CD4-positive, alpha-beta T cell treated with Interleukin-1 beta for 1 hour (primary cell): ENCODE measurements around the gene KRTAP1-5.
"Not testable (repeated sequence)": the region's sequence is repeated elsewhere in the genome, so short reads cannot be mapped to it uniquely, and the experiment has no call there.

ENCODE experiments used
- DNase-seq, 2 donors: peaks; one replicate each; pipeline ENCODE4 v3.0.0-alpha.2; 2020 to 2022

The KRTAP1-5 gene

GRCh38 chr17:41026715-41027471, at the start of gene KRTAP1-5:
KRTAP1-5 (minus strand) TSS chr17:41027208; CDS start chr17:41027155, 53 bp downstream.
- DNase-seq, result no peak

GRCh38 chr17:41076788-41077187, 49.8 kb upstream of the KRTAP1-5 start:
- DNase-seq, result no peak

DNA sequence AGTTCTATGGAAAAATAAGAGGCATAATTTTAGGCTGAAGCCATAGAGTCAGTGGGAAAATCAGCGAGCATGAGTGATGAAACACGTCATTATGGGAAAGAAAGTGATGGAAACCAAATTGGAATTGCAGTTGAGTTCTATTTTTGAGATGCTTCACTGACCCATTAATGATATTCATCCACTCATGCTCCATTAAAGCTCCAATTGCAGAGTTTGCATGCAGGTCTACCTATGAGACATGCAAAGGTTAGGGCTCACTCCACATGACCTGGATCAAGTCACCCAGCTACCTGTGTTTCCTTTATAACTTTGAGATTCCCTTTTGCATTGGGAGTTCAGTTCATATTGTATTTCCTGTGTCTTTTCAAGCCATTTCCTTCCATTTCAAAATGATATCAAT, 46.7 kb upstream of the KRTAP1-5 start:
- DNase-seq, result no peak

GRCh38 chr17:41071606-41072360, 44.8 kb upstream of the KRTAP1-5 start:
- DNase-seq, result no peak

GRCh38 chr17:41069031-41069430, 42.0 kb upstream of the KRTAP1-5 start:
- no peak for DNase-seq

- no peak for DNase-seq
Observed at GRCh38 chr17:41067281-41067680, 40.3 kb upstream of the KRTAP1-5 start.

DNA sequence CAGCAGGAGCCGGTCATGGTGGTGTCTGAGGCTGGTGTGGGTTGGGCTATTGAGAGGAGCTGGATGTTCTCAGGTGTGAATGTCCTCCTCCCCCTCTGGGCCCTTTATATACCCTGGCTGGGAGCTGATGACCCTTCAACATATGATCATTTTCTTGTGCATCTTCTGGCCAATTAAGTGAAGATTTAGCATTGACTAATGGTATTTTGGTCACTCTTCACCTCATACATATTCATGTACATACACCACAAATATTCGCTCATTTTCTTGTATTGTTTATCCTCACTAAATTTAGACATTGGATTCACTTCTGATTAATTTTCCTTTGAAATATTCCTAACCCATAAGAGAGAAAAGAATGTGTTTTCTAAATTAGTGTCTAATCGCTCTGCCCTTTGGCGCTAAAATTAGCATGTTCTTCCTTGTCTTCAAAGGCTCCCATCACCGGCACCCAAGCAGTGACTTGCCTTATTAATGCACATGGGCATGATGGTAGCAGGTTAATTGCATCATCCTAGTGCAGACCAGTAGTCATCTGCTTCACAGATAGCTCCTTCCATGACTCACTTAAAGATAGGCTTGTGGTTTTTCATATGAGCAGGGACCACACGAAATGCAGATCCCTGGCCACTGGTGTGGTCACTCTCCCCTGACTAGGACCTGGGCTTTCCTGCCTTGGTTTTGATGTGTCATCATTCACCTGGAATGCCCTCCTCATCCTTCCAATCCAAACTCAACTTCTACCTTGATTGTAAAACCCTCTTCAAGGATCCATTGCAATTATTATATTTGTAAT, 39.0 kb upstream of the KRTAP1-5 start, which contains the start of gene KRTAP2-4:
TSS of gene KRTAP2-4 (minus strand) at position 51 of the 796 bp plus-strand sequence. CDS start at position 17, 34 bp downstream.
- no peak for DNase-seq

- DNase-seq, result not testable (repeated sequence)
Observed at GRCh38 chr17:41065016-41065689, 38.1 kb upstream of the KRTAP1-5 start.

GRCh38 chr17:41064301-41064700, 37.3 kb upstream of the KRTAP1-5 start:
- no peak for DNase-seq

- no peak for DNase-seq
Observed at GRCh38 chr17:41063449-41063848, 36.4 kb upstream of the KRTAP1-5 start.

DNA sequence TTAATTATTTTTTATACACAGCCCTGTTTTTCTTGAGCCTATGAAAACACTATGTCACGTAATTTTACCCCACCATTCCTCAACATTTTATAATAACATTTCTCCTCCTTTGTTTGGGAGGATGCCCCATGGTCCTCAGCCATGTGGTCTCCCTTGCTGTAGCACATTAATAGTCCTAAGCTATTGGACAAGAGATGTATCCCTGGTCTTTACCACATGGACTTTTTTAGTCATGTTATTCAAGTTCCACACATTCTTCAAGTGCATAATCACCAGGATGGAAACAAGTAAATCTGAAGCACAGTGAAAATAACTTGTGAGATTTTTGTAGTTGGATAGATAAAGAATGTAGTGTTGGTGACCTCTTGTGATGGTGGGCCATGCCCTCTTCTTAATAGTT, 35.0 kb upstream of the KRTAP1-5 start:
- no peak for DNase-seq

DNA sequence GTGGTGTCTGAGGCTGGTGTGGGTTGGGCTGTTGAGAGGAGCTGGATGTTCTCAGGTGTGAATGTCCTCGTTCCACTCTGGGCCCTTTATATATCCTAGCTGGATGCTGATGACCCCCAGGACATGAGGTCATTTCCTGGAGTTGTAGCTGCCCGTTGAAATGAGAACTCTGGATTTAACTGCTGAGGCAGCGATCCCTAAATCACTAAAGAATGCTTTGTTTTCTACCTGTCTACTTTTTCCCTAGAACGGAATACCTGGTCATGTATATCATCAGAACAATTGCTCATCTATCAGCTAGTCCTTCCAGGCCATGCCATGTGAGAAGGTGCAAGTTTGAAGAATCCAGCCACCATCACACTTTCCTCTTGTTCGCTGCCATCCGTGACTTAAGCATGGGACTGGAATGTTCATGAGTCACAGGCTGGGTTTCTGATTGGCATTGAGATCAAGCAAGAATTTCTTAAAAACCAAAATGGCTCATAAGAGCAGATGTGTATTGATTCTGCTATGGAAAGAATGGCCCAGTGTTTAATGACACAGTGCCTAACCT, 33.1 kb upstream of the KRTAP1-5 start, which contains the start of gene KRTAP2-3:
TSS of gene KRTAP2-3 (minus strand) at position 63 of the 553 bp plus-strand sequence. CDS start 64 bp downstream, outside the sequence.
- DNase-seq, result no peak

GRCh38 chr17:41059276-41060051, 32.5 kb upstream of the KRTAP1-5 start:
- DNase-seq, result not testable (repeated sequence)

GRCh38 chr17:41058741-41059140, 31.7 kb upstream of the KRTAP1-5 start:
- DNase-seq, result no peak

GRCh38 chr17:41057547-41057946, 30.5 kb upstream of the KRTAP1-5 start:
- no peak for DNase-seq

DNA sequence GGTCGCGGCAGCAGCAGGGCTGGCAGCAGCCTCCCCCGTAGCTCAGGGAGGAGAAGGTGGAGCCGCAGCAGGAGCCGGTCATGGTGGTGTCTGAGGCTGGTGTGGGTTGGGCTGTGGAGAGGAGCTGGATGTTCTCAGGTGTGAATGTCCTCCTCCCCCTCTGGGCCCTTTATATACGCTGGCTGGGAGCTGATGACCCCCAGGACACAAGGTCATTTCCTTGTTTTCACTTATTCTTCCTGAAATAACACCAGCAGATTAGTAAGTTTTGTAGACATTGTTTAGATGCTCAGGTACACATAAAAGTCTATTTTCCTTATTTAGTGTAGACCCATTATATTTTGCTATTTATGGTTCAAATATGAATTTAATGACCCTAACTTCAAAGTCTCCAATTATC, 28.1 kb upstream of the KRTAP1-5 start, which contains the start of gene KRTAP2-2:
TSS of gene KRTAP2-2 (minus strand) at position 101 of the 400 bp plus-strand sequence. CDS start at position 82, 19 bp downstream.
- DNase-seq, result not testable (repeated sequence)

GRCh38 chr17:41054556-41054955, 27.5 kb upstream of the KRTAP1-5 start:
- DNase-seq, result not testable (repeated sequence)

- DNase-seq, result no peak
Observed at GRCh38 chr17:41054025-41054424, 27.0 kb upstream of the KRTAP1-5 start.

- DNase-seq, result no peak
Observed at GRCh38 chr17:41052566-41052965, 25.6 kb upstream of the KRTAP1-5 start.

GRCh38 chr17:41049110-41049509, 22.1 kb upstream of the KRTAP1-5 start:
- no peak for DNase-seq

GRCh38 chr17:41048441-41048840, 21.4 kb upstream of the KRTAP1-5 start:
- DNase-seq, result no peak
